ENCODE results near the gene SLC39A3.

SLC39A3 gene

DNA sequence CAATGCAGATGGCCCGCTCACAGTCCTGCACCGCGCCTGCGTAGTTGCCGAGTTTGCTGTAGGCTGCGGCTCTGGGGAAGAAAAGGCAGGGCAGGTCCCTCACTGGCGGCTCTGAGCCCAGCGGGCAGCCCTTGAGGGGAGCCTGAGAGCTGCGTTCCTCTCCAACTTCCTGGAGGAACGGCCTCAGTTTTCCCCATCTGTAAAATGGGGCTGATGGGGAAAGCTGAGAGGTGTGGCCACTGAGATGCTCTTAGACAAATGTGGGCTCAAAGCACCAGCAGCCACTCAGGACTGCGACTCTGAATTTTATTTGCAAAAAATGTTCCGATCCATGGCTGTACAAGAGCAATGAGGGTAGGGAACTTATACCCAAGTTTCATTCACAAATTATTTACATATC, 23.9 kb upstream of the SLC39A3 start:
- no peak for TF ChIP-seq YY1 (IDR thresholded peaks at IDR 0.05; ENCODE audit: low read depth)
- no peak for TF ChIP-seq CREB1 (IDR thresholded peaks at IDR 0.05; ENCODE audit: low read depth)
- TF ChIP-seq EGR1 (IDR thresholded peaks at IDR 0.05), result no peak
- TF ChIP-seq, protein P1, sequence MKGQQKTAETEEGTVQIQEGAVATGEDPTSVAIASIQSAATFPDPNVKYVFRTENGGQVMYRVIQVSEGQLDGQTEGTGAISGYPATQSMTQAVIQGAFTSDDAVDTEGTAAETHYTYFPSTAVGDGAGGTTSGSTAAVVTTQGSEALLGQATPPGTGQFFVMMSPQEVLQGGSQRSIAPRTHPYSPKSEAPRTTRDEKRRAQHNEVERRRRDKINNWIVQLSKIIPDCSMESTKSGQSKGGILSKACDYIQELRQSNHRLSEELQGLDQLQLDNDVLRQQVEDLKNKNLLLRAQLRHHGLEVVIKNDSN (IDR thresholded peaks at IDR 0.05), result no peak
- TF ChIP-seq RAD21 (IDR thresholded peaks at IDR 0.05; ENCODE audit: low read depth), result no peak
- TF ChIP-seq FOXM1 (IDR thresholded peaks at IDR 0.05; ENCODE audit: borderline replicate concordance, low read depth), result no peak

DNA sequence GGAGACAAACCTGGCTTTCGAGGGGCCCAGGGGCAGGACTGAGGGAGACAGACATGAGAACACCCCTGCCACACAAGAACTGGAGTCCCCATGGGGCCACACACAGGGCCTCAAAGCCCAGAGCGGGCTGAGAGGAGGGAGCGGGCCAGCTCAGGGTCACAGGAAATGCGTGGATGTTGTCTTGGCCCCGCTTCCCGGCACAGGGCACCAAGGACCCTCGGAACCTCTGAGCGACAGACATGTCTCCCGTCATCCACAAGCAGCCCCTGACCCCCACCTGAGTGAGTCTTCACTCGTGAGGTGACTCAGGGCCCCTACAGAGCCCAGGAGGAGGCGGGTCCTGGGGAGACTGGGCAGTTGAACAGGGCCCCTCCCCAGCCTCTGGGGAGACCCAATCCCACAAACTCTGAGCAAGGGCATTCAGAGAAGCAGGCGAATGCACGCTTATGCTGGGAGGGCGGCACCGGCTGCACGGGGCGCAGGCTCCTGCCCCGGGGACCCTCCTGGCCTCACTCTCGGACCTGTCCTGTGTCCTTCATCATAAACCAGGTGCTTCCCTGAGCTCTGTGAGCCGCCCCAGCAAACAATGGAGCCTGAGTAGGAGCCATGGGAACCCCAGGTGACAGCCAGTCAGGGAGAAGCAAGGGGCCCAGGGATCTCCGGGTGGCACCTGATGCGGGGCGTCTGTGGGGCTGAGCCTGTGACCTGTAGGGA, 23.1 kb upstream of the SLC39A3 start:
- TF ChIP-seq ZBTB7A (IDR thresholded peaks at IDR 0.05; ENCODE audit: low read depth) (no peak), TCF12 (IDR thresholded peaks at IDR 0.05; ENCODE audit: low read depth) (no peak), YY1 (IDR thresholded peaks at IDR 0.05; ENCODE audit: low read depth) (no peak), RAD21 (IDR thresholded peaks at IDR 0.05; ENCODE audit: low read depth) (no peak), TAF1 (IDR thresholded peaks at IDR 0.05; ENCODE audit: low read depth) (no peak), CREB1 (IDR thresholded peaks at IDR 0.05; ENCODE audit: low read depth) (no peak)
- TF ChIP-seq, protein P2, sequence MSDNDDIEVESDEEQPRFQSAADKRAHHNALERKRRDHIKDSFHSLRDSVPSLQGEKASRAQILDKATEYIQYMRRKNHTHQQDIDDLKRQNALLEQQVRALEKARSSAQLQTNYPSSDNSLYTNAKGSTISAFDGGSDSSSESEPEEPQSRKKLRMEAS (IDR thresholded peaks at IDR 0.05), result no peak
- TF ChIP-seq, protein P3, sequence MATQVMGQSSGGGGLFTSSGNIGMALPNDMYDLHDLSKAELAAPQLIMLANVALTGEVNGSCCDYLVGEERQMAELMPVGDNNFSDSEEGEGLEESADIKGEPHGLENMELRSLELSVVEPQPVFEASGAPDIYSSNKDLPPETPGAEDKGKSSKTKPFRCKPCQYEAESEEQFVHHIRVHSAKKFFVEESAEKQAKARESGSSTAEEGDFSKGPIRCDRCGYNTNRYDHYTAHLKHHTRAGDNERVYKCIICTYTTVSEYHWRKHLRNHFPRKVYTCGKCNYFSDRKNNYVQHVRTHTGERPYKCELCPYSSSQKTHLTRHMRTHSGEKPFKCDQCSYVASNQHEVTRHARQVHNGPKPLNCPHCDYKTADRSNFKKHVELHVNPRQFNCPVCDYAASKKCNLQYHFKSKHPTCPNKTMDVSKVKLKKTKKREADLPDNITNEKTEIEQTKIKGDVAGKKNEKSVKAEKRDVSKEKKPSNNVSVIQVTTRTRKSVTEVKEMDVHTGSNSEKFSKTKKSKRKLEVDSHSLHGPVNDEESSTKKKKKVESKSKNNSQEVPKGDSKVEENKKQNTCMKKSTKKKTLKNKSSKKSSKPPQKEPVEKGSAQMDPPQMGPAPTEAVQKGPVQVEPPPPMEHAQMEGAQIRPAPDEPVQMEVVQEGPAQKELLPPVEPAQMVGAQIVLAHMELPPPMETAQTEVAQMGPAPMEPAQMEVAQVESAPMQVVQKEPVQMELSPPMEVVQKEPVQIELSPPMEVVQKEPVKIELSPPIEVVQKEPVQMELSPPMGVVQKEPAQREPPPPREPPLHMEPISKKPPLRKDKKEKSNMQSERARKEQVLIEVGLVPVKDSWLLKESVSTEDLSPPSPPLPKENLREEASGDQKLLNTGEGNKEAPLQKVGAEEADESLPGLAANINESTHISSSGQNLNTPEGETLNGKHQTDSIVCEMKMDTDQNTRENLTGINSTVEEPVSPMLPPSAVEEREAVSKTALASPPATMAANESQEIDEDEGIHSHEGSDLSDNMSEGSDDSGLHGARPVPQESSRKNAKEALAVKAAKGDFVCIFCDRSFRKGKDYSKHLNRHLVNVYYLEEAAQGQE (IDR thresholded peaks at IDR 0.05; ENCODE audit: low read depth), result no peak

DNA sequence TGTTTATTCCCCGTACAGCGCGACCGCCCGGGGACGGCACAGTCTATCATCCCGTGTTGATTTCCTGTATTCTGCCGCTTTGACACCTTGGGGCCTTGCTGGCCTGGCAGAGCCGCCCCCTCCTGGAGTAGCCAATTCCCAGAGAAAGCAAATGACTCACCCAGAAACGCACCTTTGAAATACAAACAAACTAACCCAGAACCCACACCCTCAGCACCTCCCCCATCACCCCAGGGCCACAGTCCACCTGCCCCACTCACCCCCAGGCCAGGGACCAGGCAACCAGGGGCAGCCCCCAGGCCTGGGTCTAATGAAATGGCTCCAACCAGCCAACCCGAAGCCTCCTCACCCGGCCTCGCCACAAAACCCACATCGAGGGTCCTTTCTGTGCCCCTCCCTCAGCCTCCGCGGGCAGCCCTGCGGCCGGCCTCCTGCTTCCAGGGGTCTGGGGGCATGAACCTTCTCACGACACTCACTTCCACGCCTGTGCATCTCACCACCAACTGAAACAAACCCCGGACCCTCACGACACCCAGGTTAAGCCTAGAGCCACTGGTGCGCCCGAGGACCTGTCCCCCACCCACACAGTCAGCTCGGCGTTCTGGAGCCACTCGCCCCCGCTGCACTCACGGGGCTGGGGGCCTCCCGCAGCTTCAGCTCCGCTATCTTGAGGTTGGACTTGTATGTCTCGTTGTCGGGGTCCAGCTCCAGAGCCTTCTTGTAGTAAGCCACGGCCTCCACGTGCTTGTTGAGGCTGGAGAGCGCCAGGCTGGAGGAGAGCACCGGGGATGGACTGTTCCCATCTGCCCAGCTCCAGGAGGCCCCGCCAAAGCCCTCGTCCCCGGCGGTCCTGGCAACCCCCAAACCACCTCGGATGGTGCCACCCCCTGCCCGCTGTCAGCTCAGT, 22.3 kb upstream of the SLC39A3 start:
- TF ChIP-seq TAF1 (IDR thresholded peaks at IDR 0.05; ENCODE audit: low read depth), result no peak
- TF ChIP-seq ZBTB7A (IDR thresholded peaks at IDR 0.05; ENCODE audit: low read depth), result no peak
- no peak for TF ChIP-seq RAD21 (IDR thresholded peaks at IDR 0.05; ENCODE audit: low read depth)
- TF ChIP-seq, protein P2 (IDR thresholded peaks at IDR 0.05), result no peak
- TF ChIP-seq NFIC (IDR thresholded peaks at IDR 0.05), result no peak
- TF ChIP-seq EP300 (IDR thresholded peaks at IDR 0.05; ENCODE audit: borderline replicate concordance), result no peak
- TF ChIP-seq YY1 (IDR thresholded peaks at IDR 0.05; ENCODE audit: low read depth), result no peak
- no peak for TF ChIP-seq TEAD4 (IDR thresholded peaks at IDR 0.05)
- TF ChIP-seq FOXM1 (IDR thresholded peaks at IDR 0.05; ENCODE audit: borderline replicate concordance, low read depth), result no peak
- no peak for TF ChIP-seq EGR1 (IDR thresholded peaks at IDR 0.05)
- TF ChIP-seq, protein P1 (IDR thresholded peaks at IDR 0.05), result no peak

DNA sequence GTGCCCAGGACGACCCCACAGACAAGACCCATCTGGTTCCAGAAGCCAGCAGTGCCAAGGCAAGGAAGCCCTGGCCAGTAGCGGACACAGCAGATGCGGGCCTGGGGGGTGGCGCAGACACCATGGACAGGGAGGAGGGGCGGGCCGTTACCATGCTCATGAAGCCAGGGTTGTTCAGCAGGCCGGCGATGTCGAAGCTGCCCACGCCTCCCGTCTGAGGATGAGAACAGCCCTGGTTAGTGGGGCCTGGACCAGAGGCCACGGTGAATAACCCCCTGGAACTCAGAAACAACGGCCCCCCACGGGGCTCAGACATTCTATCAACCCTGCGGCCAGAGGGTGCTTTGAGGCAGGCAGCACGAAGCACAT, 21.5 kb upstream of the SLC39A3 start:
- TF ChIP-seq EP300 (IDR thresholded peaks at IDR 0.05; ENCODE audit: borderline replicate concordance), result no peak
- TF ChIP-seq, protein P1 (IDR thresholded peaks at IDR 0.05), result no peak
- TF ChIP-seq, protein P2 (IDR thresholded peaks at IDR 0.05), result no peak
- no peak for TF ChIP-seq TCF12 (IDR thresholded peaks at IDR 0.05; ENCODE audit: low read depth)
- no peak for TF ChIP-seq ZBTB7A (IDR thresholded peaks at IDR 0.05; ENCODE audit: low read depth)
- no peak for TF ChIP-seq RAD21 (IDR thresholded peaks at IDR 0.05; ENCODE audit: low read depth)
- TF ChIP-seq YY1 (IDR thresholded peaks at IDR 0.05; ENCODE audit: low read depth), result no peak
- TF ChIP-seq TEAD4 (IDR thresholded peaks at IDR 0.05), result no peak
- no peak for TF ChIP-seq FOXM1 (IDR thresholded peaks at IDR 0.05; ENCODE audit: borderline replicate concordance, low read depth)
- TF ChIP-seq EGR1 (IDR thresholded peaks at IDR 0.05), result no peak
- TF ChIP-seq, protein P3 (IDR thresholded peaks at IDR 0.05; ENCODE audit: low read depth), result no peak
- no peak for TF ChIP-seq CREB1 (IDR thresholded peaks at IDR 0.05; ENCODE audit: low read depth)
- no peak for TF ChIP-seq CEBPB (IDR thresholded peaks at IDR 0.05)
- no peak for TF ChIP-seq TAF1 (IDR thresholded peaks at IDR 0.05; ENCODE audit: low read depth)
- TF ChIP-seq NFIC (IDR thresholded peaks at IDR 0.05), result no peak

Measured in Ishikawa (cell line).